NB4 (cell line): ENCODE measurements around the gene IL32.

ENCODE experiments used
- CTCF ChIP-seq: IDR thresholded peaks from one replicate; pipeline ENCODE4 v1.5.1; 2012; ENCODE audit warnings: low read depth, low read length
- POLR2A ChIP-seq: IDR thresholded peaks from 2 replicates; pipeline ENCODE4 v1.6.1; 2011; ENCODE audit warnings: mild to moderate bottlenecking; ENCODE audit not compliant: insufficient read length; ENCODE audit errors: extremely low read depth

- TF ChIP-seq CTCF: peak; percentile 41
- TF ChIP-seq POLR2A: no peak
These were observed 30.4 kb downstream of the IL32 start for GRCh38 chr16:3095869-3096268.
